GM21825 (cell line): ENCODE data around the gene SMOC1.

Experiments
- ATAC-seq: cut with Tn5 transposase; IDR thresholded peaks from one replicate; pipeline ENCODE4 v1.9.1; 2021; ENCODE audit warnings: mild to moderate bottlenecking, moderate library complexity; ENCODE audit not compliant: unreplicated experiment

The SMOC1 gene

DNA sequence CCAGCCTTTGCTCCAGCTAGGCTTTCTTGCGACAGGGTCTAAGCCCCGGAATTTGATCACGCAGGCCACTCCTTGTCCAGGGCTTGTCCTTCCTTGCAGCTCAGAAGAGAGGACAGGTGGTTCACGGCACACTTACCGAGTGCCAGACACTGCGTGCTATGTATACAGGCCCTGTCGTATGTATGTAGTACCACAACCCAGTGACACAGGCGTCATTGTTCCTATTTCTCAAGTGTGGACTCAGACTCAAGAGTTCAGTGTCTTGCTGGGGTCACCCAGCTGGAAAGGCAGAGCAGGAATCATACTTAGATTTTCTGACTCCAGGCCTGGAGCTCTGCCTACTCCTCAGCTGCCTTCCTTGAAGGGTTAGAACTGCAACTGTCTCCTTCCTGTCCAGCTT is 153.9 kb downstream of the SMOC1 start:
- ATAC-seq = no peak

DNA sequence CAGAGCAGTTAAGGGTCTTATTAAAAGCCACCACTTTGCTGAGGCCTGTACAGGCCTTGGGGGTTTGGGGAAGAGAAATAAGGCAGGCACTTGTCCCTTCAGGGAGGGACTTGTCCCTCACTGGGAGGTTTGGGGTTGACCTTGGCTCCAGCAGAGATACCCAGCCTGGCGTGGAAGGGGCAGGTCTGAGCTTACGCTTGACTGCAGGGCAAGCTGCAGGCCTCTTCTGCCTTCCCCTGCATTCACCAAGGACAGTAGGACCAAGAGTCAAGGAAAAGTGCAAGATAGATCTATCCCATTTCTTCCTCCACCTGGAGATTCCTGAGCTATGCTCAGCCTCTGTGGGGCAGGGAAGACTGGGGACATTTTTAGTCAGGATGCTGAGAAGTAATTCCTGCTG is 154.3 kb downstream of the SMOC1 start:
- no peak for ATAC-seq

DNA sequence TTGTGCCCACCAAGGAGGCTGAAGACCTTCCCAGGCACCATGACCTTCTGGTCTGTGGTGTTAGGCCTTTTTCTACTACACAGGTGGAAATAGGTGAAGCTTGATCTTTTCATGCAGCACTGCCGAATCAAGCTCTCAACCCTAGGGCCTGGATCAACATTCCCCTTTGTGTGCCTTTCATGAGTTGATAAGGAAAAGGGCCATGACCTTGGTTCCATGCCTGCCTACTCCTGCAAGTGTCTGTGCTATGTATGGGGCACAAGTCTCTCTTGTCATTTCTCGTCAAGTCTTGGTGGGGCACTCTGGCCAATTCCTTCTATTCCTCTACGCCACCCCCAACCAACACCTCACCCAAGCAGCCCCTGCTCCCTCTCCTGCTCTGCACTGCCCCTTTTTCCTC is 155.0 kb downstream of the SMOC1 start:
- ATAC-seq = no peak

DNA sequence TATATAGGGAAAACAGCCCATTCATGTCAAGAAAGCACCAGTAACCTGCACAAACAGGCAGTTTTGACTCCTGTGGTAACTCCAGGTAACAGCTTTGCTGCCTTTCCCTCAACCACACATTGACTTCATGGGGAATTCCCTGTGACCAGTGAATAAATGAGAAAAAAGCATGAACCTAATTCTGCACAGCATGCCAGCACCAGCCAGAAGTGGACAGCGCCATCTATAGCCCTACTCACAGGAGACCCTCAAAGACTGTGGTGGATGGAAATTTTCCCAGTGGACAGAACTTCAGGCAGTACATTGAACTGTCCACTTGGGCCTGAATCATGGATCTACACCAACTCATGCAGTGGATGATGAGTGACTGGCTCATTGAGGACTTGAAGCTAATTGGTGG is 157.4 kb downstream of the SMOC1 start:
- ATAC-seq = no peak

DNA sequence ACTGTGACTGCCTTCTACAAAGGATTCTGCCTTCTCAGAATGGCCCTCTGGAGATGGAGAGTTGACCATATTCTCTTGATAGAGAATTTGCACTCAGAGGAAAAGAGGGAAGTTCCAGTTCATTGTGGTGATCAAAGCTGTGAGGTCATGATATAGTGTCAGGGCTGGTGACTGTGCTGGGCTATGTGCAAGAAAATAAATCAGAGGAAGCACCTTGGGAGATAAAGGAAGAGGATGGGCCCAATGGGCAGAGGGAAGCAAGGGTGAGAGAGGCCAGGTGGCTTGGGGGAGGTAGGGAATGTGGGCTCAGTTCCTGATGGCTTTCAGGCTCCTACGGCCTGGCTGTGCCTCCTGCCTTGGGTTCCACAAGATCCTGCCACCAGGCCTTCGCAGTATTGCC is 163.8 kb downstream of the SMOC1 start:
- ATAC-seq = no peak

DNA sequence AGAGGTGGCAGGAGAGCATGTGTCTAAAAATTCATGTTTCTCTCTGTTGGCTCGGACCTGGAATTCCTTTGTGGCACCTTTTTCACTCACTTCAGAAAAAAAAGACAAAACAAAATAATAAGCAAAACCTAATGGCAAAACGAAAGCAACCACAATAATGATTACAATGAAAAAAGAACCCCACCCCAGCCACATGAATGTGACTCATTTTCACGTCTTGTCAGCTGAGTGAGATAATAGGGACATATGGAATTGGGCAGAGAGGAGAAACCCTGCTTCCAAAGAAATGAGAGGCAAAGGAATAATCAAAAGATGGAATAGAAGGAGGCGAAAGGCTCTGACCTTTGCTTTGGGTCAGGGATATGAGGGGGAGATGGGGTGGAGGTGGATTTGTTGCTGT is 166.1 kb downstream of the SMOC1 start:
- no peak for ATAC-seq

DNA sequence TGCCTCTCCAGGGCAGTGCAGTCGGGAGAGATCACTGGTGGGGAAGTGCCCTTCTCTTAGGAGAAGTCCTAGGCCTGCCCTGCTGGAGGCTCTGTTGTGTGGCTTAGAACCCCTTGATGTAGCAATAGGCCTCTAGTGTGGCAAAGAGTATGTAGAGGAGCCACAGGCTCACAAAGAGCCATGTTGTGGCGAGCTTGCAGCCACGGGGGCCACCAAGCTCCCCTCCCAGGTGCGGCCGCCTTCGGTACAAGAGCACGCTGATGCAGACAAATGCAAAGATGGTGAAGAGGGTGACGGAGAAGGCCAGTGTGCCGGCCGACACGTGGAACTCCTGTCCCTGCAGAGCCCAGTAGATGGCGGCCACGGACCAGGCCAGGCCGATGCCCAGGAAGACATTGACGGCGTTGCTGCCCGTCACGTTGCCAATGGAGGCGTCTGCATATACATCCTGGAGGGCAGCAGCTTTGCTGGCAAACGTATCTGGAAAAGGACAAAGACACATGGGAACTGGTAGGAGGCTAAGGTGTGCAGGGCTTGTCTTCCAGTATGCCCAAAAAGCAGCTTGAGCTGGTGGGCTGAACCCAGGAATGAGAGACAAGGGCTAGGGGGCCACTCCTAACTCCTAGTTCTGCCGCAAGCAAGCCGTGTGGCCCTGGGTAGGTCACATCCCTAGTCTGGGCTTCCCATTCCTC is 166.8 kb downstream of the SMOC1 start:
- ATAC-seq = no peak

DNA sequence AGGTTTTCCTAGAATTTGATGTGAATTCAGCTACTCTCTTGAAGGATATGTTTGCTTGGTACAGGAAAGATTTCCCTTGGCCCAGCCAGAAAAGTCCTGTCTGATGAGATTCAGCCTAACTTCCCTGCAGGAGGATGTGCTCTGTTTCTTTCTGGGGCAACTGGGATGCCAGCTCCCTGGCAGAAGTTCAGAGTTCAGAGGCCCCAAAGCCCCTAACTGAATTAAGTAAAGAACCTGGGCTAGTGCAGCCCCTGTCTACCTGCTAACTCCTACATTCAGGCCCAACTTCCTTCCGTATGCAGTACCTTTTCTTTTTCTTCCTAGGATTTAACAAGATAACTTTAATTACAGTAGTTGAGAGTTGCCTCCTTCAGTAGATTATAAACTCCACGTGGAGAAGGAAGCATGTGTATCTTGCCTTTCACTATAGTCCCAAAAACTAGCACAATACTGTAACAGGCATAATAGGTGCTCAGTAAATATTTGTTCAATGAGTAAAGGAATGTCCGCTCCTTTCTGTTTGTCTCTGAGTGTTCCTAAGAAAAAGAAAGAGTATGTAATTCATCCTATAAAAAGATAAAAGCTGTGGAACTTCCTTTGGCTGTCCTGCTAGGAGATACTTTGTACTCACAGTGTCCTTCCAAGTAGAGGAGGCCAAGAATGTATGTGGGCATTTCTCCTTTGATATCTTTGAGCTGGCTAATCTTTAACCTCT is 168.5 kb downstream of the SMOC1 start:
- no peak for ATAC-seq

DNA sequence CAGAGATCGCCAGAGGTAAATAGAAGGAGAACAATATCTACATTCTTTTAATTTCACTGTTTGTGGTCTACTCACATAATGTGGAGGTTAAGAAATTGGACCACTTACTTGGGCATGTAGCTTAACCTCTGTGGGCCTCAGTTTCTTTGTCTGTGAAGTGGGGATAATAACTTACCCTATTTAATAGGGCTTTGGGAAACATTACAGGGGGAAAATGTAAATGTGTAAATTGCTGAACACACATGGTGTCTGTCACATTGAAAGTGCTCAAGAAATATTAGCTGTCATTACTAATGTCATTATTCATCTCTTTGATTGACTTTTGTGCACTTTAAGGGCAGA is 169.1 kb downstream of the SMOC1 start:
- ATAC-seq = no peak

DNA sequence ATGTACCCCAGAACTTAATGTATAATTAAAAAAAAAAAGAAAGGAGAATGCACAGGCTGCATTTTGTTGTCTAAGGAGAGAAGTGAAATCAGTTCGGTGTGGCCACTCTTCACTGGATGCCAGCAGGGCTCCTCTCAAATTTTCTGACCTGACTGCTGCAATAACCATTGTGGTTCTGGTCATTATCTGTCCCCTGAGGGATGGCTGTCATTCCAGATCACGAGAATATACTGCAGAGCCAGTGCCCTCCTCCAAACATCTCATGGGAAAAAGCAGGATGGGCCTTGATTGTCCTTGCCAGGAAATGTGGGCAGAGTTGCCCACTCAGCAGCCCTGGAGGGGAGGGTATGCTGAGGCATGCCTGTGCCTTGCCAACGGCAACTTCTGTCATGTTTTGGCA is 170.4 kb downstream of the SMOC1 start:
- ATAC-seq = no peak

DNA sequence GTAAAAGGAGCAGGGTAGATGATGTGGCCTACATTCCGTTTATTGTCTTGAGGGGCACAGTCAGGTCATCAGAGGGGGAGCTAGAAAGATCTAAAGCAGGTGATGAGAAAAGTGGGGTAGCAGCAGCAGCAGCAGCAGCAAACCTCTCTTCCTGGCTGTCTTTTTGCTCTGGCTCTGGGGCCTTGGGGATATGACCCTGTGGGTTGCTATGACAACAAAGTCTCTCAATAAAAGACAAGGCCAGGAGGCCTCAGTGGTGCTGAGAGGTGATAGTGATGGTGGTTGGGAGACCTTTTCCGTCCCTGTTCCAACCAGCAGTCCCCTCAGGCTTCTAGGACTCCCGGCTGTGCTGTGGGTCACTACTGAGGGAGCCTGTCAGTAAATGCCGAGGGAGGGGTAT is 170.9 kb downstream of the SMOC1 start:
- ATAC-seq = no peak

DNA sequence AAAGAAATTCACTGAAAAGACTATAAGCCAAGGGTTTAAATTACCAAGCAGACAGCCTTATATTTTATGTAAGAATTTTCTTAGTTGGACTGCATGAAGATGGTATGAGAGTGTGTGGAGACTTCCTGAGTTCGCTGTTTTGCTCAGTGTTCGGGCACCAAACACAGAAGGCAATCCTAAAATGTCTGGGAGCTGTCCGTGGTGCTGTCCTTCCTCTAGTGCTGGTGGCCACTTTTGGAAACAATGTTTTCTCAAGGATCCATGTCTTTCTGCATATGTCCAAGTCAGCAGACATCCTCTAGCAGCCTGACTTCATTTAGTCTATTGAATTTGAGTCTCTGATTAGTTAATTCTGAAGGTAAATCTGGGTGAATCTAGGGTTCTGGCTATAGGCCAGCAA is 173.8 kb downstream of the SMOC1 start:
- ATAC-seq = no peak

DNA sequence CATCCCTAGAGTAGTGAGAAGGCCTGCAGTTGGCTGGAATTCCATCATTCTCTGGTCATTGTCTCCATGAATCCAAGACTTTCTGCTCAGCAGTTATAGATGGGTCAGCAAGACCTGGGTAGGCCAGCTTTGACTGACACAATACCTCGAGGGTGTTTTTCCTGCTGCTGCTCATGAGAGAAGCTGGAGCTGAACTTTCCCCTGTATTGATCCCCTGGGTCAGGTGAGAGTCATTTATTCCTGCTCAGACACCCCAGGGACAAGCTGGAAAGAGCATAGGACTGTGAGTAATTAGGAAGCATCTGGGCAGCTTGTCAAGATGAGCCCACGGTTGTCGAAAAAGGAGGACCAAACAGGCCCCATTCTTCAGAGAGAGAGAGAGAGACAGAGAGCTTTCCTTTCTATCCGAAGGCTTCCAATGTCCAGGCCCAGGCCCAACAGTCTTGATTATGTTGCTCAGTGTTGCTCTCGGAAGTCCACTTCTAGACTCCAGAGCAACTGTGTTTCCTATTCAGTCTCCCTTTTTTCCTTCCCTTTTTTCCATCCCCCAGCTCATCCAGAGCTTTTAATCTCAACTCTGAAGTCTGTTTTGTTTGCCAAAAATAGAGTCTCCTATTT is 178.4 kb downstream of the SMOC1 start:
- no peak for ATAC-seq

DNA sequence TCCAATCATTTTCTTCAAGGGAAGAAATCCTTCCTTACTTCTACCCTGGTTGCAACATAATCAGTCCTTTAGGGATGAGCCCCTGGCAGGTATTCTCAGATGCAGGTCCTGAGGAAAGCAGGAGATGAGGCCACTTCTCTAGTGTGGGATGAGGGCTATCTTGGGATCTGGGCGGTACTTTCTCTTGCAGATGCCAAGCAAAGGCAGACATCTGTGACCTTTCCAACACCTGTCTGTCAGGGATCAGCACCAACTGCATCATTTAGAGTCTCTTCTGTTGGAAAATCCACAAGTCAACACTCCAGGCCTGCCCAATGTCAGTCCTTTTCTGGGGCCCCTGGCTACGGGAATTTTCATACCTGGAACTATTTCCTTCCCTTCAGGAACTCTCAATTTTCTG is 180.3 kb downstream of the SMOC1 start:
- no peak for ATAC-seq

DNA sequence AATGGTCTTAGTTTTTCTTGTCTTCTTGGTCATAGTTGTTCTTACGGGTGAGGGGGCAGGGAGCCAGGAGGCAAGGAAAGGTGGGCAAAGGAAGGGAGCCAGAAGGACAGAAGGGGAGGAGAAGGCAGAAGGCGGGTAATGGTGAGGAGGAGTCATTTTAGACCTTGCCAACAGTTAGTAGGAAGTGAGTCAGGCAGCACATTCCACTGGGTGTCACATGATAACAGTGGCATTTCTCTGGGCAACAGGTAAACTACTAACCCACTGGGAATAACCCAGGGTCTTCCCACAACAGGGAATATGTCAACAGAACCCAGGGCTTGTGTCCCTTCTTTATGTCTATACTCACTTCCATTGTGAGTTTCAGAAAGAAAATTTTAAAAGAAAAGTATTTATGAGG is 181.9 kb downstream of the SMOC1 start:
- no peak for ATAC-seq

DNA sequence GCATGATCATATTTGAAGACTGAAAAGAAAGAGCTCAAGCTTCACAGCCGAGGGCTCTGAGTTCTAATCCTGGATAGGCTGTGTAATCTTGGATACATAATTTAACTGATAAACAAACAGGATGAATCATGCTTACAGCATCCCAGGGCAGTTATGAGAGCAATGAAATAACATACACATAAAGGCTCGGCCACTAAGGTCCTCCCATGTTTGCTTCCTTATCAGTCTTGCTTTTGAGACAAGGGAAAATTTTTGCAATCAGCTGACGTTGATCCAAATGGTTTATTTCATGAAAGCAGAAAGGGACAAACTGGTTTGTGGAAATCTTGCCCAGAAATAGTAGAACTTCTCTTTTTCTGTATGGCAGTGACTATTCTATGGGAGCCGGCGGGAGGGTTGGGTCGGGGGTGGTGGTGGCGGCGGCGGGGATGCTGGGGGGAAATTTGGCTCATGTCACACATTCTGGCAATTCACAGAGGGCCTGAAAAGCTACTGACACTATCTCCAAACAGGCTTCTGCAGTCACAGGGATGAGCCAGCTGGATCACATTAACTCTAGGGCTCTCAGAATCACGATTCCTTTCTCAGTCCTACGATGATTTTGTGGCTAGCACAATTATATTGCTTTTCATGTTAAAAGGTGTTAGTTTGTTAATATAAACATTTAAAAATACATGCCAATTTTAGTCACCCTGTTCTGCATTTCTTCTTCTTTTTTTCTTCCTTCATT is 185.1 kb downstream of the SMOC1 start:
- no peak for ATAC-seq

DNA sequence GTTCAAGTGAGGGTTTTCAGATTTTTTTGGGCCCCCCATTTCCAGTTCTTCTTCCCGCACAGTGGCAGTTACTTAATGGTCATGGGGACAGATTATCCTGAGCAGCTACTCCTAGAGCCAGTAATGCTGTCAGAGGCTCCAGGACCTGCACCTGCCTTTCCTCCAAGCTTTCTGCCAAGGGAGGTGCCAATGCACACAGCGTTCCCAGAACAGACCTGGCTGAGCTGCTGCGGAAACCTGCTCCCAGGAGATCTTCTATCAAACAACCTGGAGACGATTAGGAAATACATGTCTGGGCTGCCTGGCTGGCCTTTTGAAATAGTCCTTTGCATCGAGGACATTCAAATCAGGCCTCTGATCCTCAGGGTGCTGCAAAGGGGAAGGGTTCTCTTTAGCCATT is 188.6 kb downstream of the SMOC1 start:
- ATAC-seq = no peak

DNA sequence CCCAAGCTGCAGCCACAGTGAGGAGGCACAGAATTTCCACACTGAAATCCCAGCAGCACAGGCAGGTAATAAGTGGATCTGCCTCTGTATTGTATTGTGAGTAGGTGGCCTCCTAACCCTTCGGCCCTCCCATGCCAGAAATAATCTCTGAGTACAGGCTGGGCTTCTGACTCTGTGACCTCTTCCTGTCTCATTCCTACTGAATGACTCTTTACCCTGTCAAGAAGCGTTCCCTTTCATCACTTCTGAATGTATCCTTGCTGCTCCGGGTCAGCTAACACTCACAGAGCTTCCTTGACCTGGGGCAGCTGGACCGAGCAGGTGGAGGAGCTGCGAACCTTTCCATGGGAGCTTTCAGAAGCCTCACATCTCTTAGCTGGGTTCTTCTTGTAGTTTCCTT is 190.0 kb downstream of the SMOC1 start:
- ATAC-seq = no peak

DNA sequence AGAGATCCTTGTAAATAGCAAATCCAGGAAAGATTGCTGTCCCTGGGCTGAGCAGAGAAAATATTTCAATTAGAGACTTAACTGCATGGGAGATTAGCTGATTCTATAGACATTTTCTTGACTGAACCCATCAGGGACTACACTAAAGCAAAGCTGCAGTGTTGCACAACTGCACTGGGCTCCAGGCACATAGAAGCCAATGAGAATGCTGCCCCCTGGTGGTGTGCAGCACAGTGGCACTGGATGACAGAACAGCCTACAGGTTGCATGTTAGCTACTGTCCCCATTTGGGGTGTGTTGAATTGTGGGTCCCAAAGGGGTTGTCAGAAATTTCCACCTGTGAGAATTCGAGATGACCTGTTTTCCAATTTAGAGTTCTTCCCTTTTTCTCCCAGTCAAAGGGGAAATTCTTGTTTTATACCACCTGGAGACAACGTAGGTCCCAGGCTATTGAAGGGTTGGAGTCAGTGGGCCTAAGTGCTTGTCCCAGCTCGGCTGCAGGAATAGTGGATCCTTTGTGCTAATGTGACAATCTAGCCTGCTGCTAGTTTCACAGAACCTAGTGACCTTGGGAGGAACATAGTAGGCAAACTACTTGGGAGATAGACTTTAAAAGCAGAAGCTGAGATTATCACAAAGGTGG is 194.8 kb downstream of the SMOC1 start:
- no peak for ATAC-seq

DNA sequence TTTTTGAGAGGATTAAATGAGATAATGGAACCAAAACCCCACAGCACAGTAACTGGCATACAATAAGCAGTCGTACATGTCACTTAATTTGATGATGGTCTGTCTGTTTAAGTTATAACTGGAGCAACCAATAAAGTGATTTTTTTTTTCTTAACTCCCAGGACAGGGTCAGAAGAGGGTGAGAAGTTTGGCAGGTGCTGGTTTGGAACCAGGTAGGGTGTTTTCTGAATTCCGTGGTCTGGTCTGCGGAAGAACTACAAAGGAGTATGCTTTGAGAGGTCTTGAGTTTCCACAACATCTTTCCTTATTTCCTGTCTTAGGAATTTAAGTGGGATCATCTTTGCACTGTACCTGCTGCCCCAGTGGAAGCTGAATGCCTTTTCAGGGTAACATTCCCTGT is 197.8 kb downstream of the SMOC1 start:
- no peak for ATAC-seq

DNA sequence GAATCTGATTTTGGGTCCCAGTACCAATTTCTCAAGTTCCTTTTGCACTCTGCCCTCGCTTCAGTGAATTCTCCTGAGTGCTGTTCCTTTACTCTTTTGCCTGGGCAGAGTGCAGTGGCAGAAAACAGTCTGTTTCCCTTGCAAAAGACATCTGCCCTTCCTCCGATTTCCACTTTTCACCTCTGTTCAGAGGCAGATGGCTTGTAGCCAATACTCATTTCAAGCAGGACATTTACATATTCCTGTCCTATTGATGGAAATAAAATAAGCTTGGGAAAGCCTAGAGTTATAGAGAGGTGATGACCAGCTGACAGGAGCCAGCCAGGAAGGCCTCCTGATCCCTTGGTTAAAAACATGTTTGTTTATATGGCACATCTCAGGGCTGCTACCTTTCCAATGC is 198.5 kb downstream of the SMOC1 start:
- ATAC-seq = no peak
